ENCODE results near the gene GPR4.

The GPR4 gene

GRCh38 chr19:45547211-45547770, 54.7 kb downstream of the GPR4 start:
- no peak for DNase-seq

- DNase-seq: no peak
Observed at GRCh38 chr19:45542234-45542668, 59.8 kb downstream of the GPR4 start.

Data from stimulated activated CD4-positive, alpha-beta T cell treated with anti-CD3 and anti-CD28 coated beads, Interleukin-4, amount 100 ng/mL, for 24 hours (primary cell).